GM23338 (cell line): Measurements from ENCODE around the gene GRIN2C. TPM values are rescaled to one million over a fixed set of nuclear protein-coding genes. Genes with fewer than 3 reads are reported as not detected.

ENCODE experiments used
- ATAC-seq: fragments of 200-7000 bp; cut with Tn5 transposase; 3 replicates; pipeline ENCODE4 v1.9.1; 2020
- DNase-seq: peaks from one replicate; pipeline ENCODE4 v3.0.0-alpha.2; 2015; ENCODE audit warnings: low spot score
- H2AFZ ChIP-seq: fragments of 200-600 bp; sonication (generic); 2 replicates; pipeline ENCODE4 v1.8.0; 2016; ENCODE audit warnings: antibody characterized with exemption, mild to moderate bottlenecking, moderate library complexity
- H3F3A ChIP-seq: fragments of 200-600 bp; sonication (generic); replicated peaks from 2 replicates; pipeline ENCODE4 v1.8.0; 2017; ENCODE audit warnings: antibody characterized with exemption, mixed run types, low read depth
- H3K27ac ChIP-seq: fragments of 200-600 bp; sonication (generic); 2 replicates; pipeline ENCODE4 v1.6.1; 2016; ENCODE audit warnings: low read depth
- H3K27me3 ChIP-seq: fragments of 200-600 bp; sonication (generic); 2 replicates; pipeline ENCODE4 v1.8.0; 2016; ENCODE audit warnings: mild to moderate bottlenecking, mixed run types, moderate library complexity; ENCODE audit not compliant: insufficient read depth
- H3K36me3 ChIP-seq: fragments of 200-600 bp; sonication (generic); 2 replicates; pipeline ENCODE4 v1.8.0; 2016; ENCODE audit warnings: mild to moderate bottlenecking; ENCODE audit not compliant: insufficient read depth
- H3K4me1 ChIP-seq: fragments of 200-600 bp; sonication (generic); 2 replicates; pipeline ENCODE4 v1.8.0; 2016; ENCODE audit warnings: mild to moderate bottlenecking, moderate library complexity; ENCODE audit not compliant: insufficient read depth
- H3K4me2 ChIP-seq: fragments of 200-600 bp; sonication (generic); 2 replicates; pipeline ENCODE4 v1.7.1; 2017; ENCODE audit warnings: mixed run types
- H3K4me3 ChIP-seq: fragments of 200-600 bp; sonication (generic); 2 replicates; pipeline ENCODE4 v1.6.1; 2016; ENCODE audit warnings: mixed run types
- H3K79me2 ChIP-seq: fragments of 200-600 bp; sonication (generic); replicated peaks from 2 replicates; pipeline ENCODE4 v1.8.0; 2017; ENCODE audit warnings: mild to moderate bottlenecking; ENCODE audit not compliant: insufficient read depth
- H3K9me2 ChIP-seq: fragments of 200-600 bp; sonication (generic); 2 replicates; pipeline ENCODE4 v1.8.0; 2017; ENCODE audit not compliant: insufficient read depth
- H4K20me1 ChIP-seq: fragments of 200-600 bp; sonication (generic); replicated peaks from 2 replicates; pipeline ENCODE4 v1.8.0; 2017; ENCODE audit warnings: mild to moderate bottlenecking; ENCODE audit not compliant: insufficient read depth
- H3K27ac Mint-ChIP-seq: 2 replicates; pipeline ENCODE4 v1.8.0; 2020; ENCODE audit warnings: inconsistent platforms, mild to moderate bottlenecking, moderate library complexity, mixed read lengths
- H3K27me3 Mint-ChIP-seq: 3 replicates; pipeline ENCODE4 v1.8.0; 2022; ENCODE audit warnings: low read depth, mild to moderate bottlenecking, moderate library complexity, mixed read lengths, inconsistent platforms; ENCODE audit not compliant: insufficient read depth, poor library complexity
- H3K36me3 Mint-ChIP-seq: 3 replicates; pipeline ENCODE4 v1.8.0; 2021; ENCODE audit warnings: low read depth, mild to moderate bottlenecking, inconsistent platforms, moderate library complexity, mixed read lengths
- H3K4me1 Mint-ChIP-seq: 3 replicates; pipeline ENCODE4 v1.8.0; 2020; ENCODE audit warnings: mild to moderate bottlenecking, inconsistent platforms, mixed read lengths
- H3K4me3 Mint-ChIP-seq: 3 replicates; pipeline ENCODE4 v1.8.0; 2021; ENCODE audit warnings: moderate library complexity, mild to moderate bottlenecking, inconsistent platforms, mixed read lengths
- H3K9me3 Mint-ChIP-seq: 3 replicates; pipeline ENCODE4 v1.8.0; 2020; ENCODE audit warnings: moderate library complexity, mild to moderate bottlenecking, inconsistent platforms, mixed read lengths
- CTCF ChIP-seq, 2 experiments: fragments of 200-600 bp in 1 of 2; sonication (generic) in 1 of 2; conservative IDR thresholded peaks; 2 replicates each; pipeline versions ENCODE4 v1.5.1 to v1.6.1; 2016 to 2017; ENCODE audit warnings: antibody characterized with exemption in 2 of 2, low read depth in 2 of 2, mild to moderate bottlenecking in 2 of 2, moderate library complexity in 1 of 2
- JUNB ChIP-seq: IDR thresholded peaks from one replicate; pipeline ENCODE4 v1.6.1; 2016; ENCODE audit warnings: antibody characterized with exemption; ENCODE audit not compliant: unreplicated experiment
- POLR2AphosphoS5 ChIP-seq: IDR thresholded peaks from 2 replicates; pipeline ENCODE4 v1.6.1; 2016; ENCODE audit warnings: antibody characterized with exemption, low read depth
- ZNF114 ChIP-seq: fragments of 250-450 bp; sonication (Bioruptor Pico); IDR thresholded peaks from 2 replicates; pipeline ENCODE4 v1.5.0; 2020; ENCODE audit warnings: mild to moderate bottlenecking, moderate library complexity
- ZNF331 ChIP-seq: fragments of 250-450 bp; sonication (Bioruptor Pico); IDR thresholded peaks from 2 replicates; pipeline ENCODE4 v1.5.0; 2020; ENCODE audit warnings: low read depth, mild to moderate bottlenecking, moderate library complexity
- ZNF462 ChIP-seq: fragments of 250-450 bp; sonication (Bioruptor Pico); IDR thresholded peaks from 2 replicates; pipeline ENCODE4 v1.5.0; 2020; ENCODE audit warnings: mild to moderate bottlenecking, moderate library complexity
- polyA plus RNA-seq: library from polyadenylated mRNA; unstranded; fragments of >200 nt; fragmentation: Nextera tagmentation; extraction: Ambion mirVana; gene quantifications from 2 replicates; pipeline ENCODE4 v1.2.1, GENCODE V29; 2016
- total RNA-seq: library from RNA; depleted of rRNA; stranded (reverse); fragments of >200 nt; shearing (Covaris generic); gene quantifications from 2 replicates; pipeline ENCODE4 v1.2.3, GENCODE V29; 2014; rRNA removed

GRIN2C gene
- total and polyA plus RNA-seq, 2 experiments from 2014 or later: 0.10 to 0.19 TPM

GRCh38 chr17:74792586-74793105, 67.0 kb downstream of the GRIN2C start:
- H3K4me2 ChIP-seq: no peak overlapping the region
- Mint-ChIP-seq H3K36me3 (peaks cover 53% of the 10 kb centered on the region), H3K4me3 (no peak overlapping the region; the same call in 2 of the 3 replicates), H3K4me1 (peaks cover 6% of the 10 kb centered on the region; the same call in 2 of the 3 replicates), H3K27ac (no peak overlapping the region), H3K27me3 (peaks cover 3% of the 10 kb centered on the region), H3K9me3 (no peaks in the 10 kb centered on the region)
- no peaks in the 10 kb centered on the region for H3K79me2 ChIP-seq
- H3K27ac ChIP-seq: no peak overlapping the region
- ATAC-seq: no peak
- no peak overlapping the region for H2AFZ ChIP-seq
- no peak overlapping the region for H3K4me3 ChIP-seq
- no peaks in the 10 kb centered on the region for H3K4me1 ChIP-seq
- no peak for DNase-seq
- peaks cover 4% of the 10 kb centered on the region; the same call in 1 of the 2 replicates for H4K20me1 ChIP-seq
- TF ChIP-seq POLR2AphosphoS5: no peak
- no peak for TF ChIP-seq ZNF114 (CRISPR knock-in tag)
- no peak for TF ChIP-seq JUNB
- no peak for TF ChIP-seq ZNF331 (CRISPR knock-in tag)
- TF ChIP-seq ZNF462 (CRISPR knock-in tag): no peak
- TF ChIP-seq CTCF (conservative IDR thresholded peaks at IDR 0.05; ENCODE audit: low read depth in 2 of 2): no peak
- no peaks in the 10 kb centered on the region for H3K9me2 ChIP-seq
- peaks cover 3% of the 10 kb centered on the region; the same call in 1 of the 2 replicates for H3K36me3 ChIP-seq
- H3K27me3 ChIP-seq: no peaks in the 10 kb centered on the region
- no peaks in the 10 kb centered on the region for H3F3A ChIP-seq

Other genes with a start within 250 kb of the GRIN2C start
- not detected in 2 replicates for gene CD300E, start 236.1 kb downstream of the GRIN2C start, total RNA-seq
- not detected in 2 replicates for gene CD300E, start 236.1 kb downstream of the GRIN2C start, polyA plus RNA-seq
- gene CD300LF, start 147.0 kb downstream of the GRIN2C start, total RNA-seq: not detected in 2 replicates
- gene CD300LF, start 147.0 kb downstream of the GRIN2C start, polyA plus RNA-seq: not detected in 2 replicates
- gene RAB37, start 122.6 kb downstream of the GRIN2C start, total RNA-seq: 3.4 and 5.2 TPM in 2 replicates
- 3.3 and 3.6 TPM in 2 replicates for gene RAB37, start 122.6 kb downstream of the GRIN2C start, polyA plus RNA-seq
- 85.8 and 100 TPM in 2 replicates for gene NHERF1, start 111.3 kb downstream of the GRIN2C start, total RNA-seq
- gene NHERF1, start 111.3 kb downstream of the GRIN2C start, polyA plus RNA-seq: 48.8 and 49.3 TPM in 2 replicates
- gene NAT9, start 83.5 kb downstream of the GRIN2C start, total RNA-seq: 37.5 and 62.1 TPM in 2 replicates
- gene NAT9, start 83.5 kb downstream of the GRIN2C start, polyA plus RNA-seq: 30.7 and 37.3 TPM in 2 replicates
- gene FDXR, start 13.1 kb upstream of the GRIN2C start, total RNA-seq: 33.1 and 34.5 TPM in 2 replicates
- 19.9 and 21.7 TPM in 2 replicates for gene FDXR, start 13.1 kb upstream of the GRIN2C start, polyA plus RNA-seq
- gene FADS6, start 33.7 kb upstream of the GRIN2C start, total RNA-seq: 0.73 and 1.6 TPM in 2 replicates
- 0.35 and 0.42 TPM in 2 replicates for gene FADS6, start 33.7 kb upstream of the GRIN2C start, polyA plus RNA-seq
- 1.7 and 3.5 TPM in 2 replicates for gene USH1G, start 63.4 kb upstream of the GRIN2C start, total RNA-seq
- 0.28 and 0.34 TPM in 2 replicates for gene USH1G, start 63.4 kb upstream of the GRIN2C start, polyA plus RNA-seq
- not detected in 2 replicates for gene OTOP2, start 64.4 kb upstream of the GRIN2C start, total RNA-seq
- gene OTOP2, start 64.4 kb upstream of the GRIN2C start, polyA plus RNA-seq: not detected in 2 replicates
- not detected in 2 replicates for gene OTOP3, start 76.0 kb upstream of the GRIN2C start, total RNA-seq
- not detected in 2 replicates for gene OTOP3, start 76.0 kb upstream of the GRIN2C start, polyA plus RNA-seq
- gene HID1, start 112.9 kb upstream of the GRIN2C start, total RNA-seq: 6.3 and 8.7 TPM in 2 replicates
- 9.0 and 10.9 TPM in 2 replicates for gene HID1, start 112.9 kb upstream of the GRIN2C start, polyA plus RNA-seq
- gene CDR2L, start 127.7 kb upstream of the GRIN2C start, total RNA-seq: 34.4 and 35.8 TPM in 2 replicates
- gene CDR2L, start 127.7 kb upstream of the GRIN2C start, polyA plus RNA-seq: 17.7 and 18.3 TPM in 2 replicates
- gene MRPL58, start 152.8 kb upstream of the GRIN2C start, total RNA-seq: 38.0 and 48.5 TPM in 2 replicates
- gene MRPL58, start 152.8 kb upstream of the GRIN2C start, polyA plus RNA-seq: 66.7 and 68.0 TPM in 2 replicates
- 240 and 244 TPM in 2 replicates for gene ATP5PD, start 187.1 kb upstream of the GRIN2C start, total RNA-seq
- 1,144 and 1,234 TPM in 2 replicates for gene ATP5PD, start 187.1 kb upstream of the GRIN2C start, polyA plus RNA-seq
- 24.3 and 30.0 TPM in 2 replicates for gene KCTD2, start 187.3 kb upstream of the GRIN2C start, total RNA-seq
- gene KCTD2, start 187.3 kb upstream of the GRIN2C start, polyA plus RNA-seq: 7.4 and 8.1 TPM in 2 replicates
- gene SLC16A5, start 228.1 kb upstream of the GRIN2C start, total RNA-seq: 30.1 and 40.0 TPM in 2 replicates
- gene SLC16A5, start 228.1 kb upstream of the GRIN2C start, polyA plus RNA-seq: 5.0 and 7.3 TPM in 2 replicates